Neutrophil (primary cell): ENCODE results near the gene ANKRD11.

Source experiments
- H3K27ac ChIP-seq: fragments of 200-600 bp; sonication (generic); 2 replicates; pipeline ENCODE4 v1.5.1; 2016; ENCODE audit warnings: mild to moderate bottlenecking, moderate library complexity
- H3K27me3 ChIP-seq: fragments of 200-600 bp; sonication (generic); 2 replicates; pipeline ENCODE4 v1.6.0; 2016; ENCODE audit warnings: mild to moderate bottlenecking
- H3K36me3 ChIP-seq: fragments of 200-600 bp; sonication (generic); 2 replicates; pipeline ENCODE4 v1.5.1; 2017
- H3K4me1 ChIP-seq, 2 experiments: fragments of 200-600 bp in 1 of 2; sonication (generic) in 1 of 2; 1 replicate in 1 of 2; 2 replicates in 1 of 2; pipeline versions ENCODE4 v1.5.1 to v1.6.1; 2013 to 2016; ENCODE audit warnings: low read depth in 1 of 2, low read length in 1 of 2, mild to moderate bottlenecking in 1 of 2, moderate library complexity in 1 of 2; ENCODE audit not compliant: control insufficient read depth in 1 of 2, insufficient read depth in 1 of 2
- H3K4me3 ChIP-seq, 2 experiments: fragments of 200-600 bp in 1 of 2; sonication (generic) in 1 of 2; 1 replicate in 1 of 2; 2 replicates in 1 of 2; pipeline ENCODE4 v1.5.1; 2013 to 2016; ENCODE audit warnings: low read depth in 1 of 2, low read length in 1 of 2, mild to moderate bottlenecking in 1 of 2, moderate library complexity in 1 of 2
- H3K9me3 ChIP-seq: fragments of 200-600 bp; sonication (generic); 2 replicates; pipeline ENCODE4 v1.5.1; 2016
- CTCF ChIP-seq: fragments of 200-600 bp; sonication (generic); IDR thresholded peaks from 2 replicates; pipeline ENCODE4 v1.5.1; 2016; ENCODE audit warnings: antibody characterized with exemption

Gene ANKRD11

GRCh38 chr16:89506113-89506504 is 15.7 kb upstream of the ANKRD11 start:
- Histone ChIP-seq H3K27ac (peak overlapping the region; percentile 93), H3K36me3 (peaks cover 8% of the 10 kb centered on the region), H3K4me1 (peaks cover 38 to 45% of the 10 kb centered on the region in 2 experiments), H3K9me3 (no peaks in the 10 kb centered on the region), H3K4me3 (peak overlapping the region; percentile 39 to 54), H3K27me3 (no peaks in the 10 kb centered on the region)
- TF ChIP-seq CTCF, result no peak

- Histone ChIP-seq H3K27ac (peak overlapping the region; percentile 93), H3K27me3 (no peaks in the 10 kb centered on the region), H3K9me3 (no peaks in the 10 kb centered on the region), H3K4me1 (peaks cover 40 to 46% of the 10 kb centered on the region in 2 experiments), H3K36me3 (peaks cover 2% of the 10 kb centered on the region), H3K4me3 (peak overlapping the region; percentile 39 to 54)
- peak; percentile 37 for TF ChIP-seq CTCF
These were observed 15.1 kb upstream of the ANKRD11 start for GRCh38 chr16:89505204-89506112.

GRCh38 chr16:89504091-89504490 is 13.7 kb upstream of the ANKRD11 start:
- Histone ChIP-seq H3K36me3 (peaks cover under 1% of the 10 kb centered on the region), H3K4me1 (peaks cover 40 to 45% of the 10 kb centered on the region in 2 experiments), H3K4me3 (no peak overlapping the region), H3K27me3 (no peaks in the 10 kb centered on the region), H3K9me3 (no peaks in the 10 kb centered on the region), H3K27ac (peak overlapping the region; percentile 31)
- no peak for TF ChIP-seq CTCF

GRCh38 chr16:89502081-89502843 is 11.9 kb upstream of the ANKRD11 start:
- Histone ChIP-seq H3K4me1 (peaks cover 32% of the 10 kb centered on the region in 2 experiments), H3K36me3 (peaks cover 6% of the 10 kb centered on the region), H3K4me3 (no peak overlapping the region), H3K27ac (no peak overlapping the region), H3K27me3 (no peaks in the 10 kb centered on the region), H3K9me3 (no peaks in the 10 kb centered on the region)
- TF ChIP-seq CTCF, result no peak

- Histone ChIP-seq H3K9me3 (no peaks in the 10 kb centered on the region), H3K4me1 (peaks cover 8 to 9% of the 10 kb centered on the region in 2 experiments), H3K36me3 (peaks cover 12% of the 10 kb centered on the region), H3K27ac (peak overlapping the region; percentile 47), H3K4me3 (no peak overlapping the region), H3K27me3 (no peaks in the 10 kb centered on the region)
- no peak for TF ChIP-seq CTCF
These were observed 9.4 kb upstream of the ANKRD11 start for GRCh38 chr16:89499767-89500166.
